HG02840 (cell line): ENCODE results near the gene PCSK5.

Experiments used
- ATAC-seq: cut with Tn5 transposase; IDR thresholded peaks from one replicate; pipeline ENCODE4 v1.9.1; 2021; ENCODE audit warnings: mild to moderate bottlenecking, moderate library complexity, moderate number of reproducible peaks; ENCODE audit not compliant: unreplicated experiment, low FRiP score

The PCSK5 gene

DNA sequence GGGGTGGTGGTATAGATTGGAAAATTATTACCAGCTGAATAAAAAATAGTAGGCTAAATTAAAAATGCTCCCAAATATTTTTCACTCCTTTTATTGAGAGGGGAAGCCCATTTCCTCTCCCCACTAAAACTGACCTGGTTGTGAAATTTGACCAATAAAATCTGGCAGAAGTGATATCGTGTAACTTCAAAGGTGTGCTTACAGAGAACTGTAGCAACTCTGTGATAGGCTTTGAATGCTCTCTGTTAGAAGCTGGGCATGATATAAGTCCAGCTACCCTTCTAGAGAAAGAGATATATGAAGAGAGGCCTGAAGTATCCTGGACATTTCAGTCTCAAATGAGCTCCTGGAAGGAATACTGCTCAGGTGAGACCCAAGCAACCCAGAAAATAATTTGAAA, 513.9 kb downstream of the PCSK5 start:
- ATAC-seq: no peak

DNA sequence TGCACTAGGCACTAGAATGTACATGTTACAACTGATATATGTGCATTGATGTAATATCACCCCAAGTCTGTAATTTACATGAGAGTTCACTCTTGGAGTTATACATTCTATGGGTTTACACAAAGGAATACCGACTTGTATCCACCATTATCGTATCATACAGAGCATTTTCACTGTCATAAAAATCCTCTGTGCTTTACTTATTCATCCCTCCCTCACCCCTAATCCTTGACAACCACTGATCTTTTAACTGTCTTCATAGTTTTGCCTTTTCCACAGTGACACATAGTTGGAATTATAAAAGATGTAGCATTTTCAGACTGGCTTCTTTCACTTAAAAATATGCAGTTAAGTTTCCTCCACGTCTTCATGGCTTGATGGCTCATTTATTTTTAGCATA, 514.9 kb downstream of the PCSK5 start:
- ATAC-seq: no peak

- no peak for ATAC-seq
Measured at GRCh38 chr9:76405868-76406267, 515.4 kb downstream of the PCSK5 start.
